LNCAP (cell line): ENCODE measurements around the gene BCL2L15.

ENCODE experiments used
- TF ChIP-seq, protein P1 (sequence below): fragments of 450-650 bp; IDR thresholded peaks from 2 replicates; pipeline ENCODE4 v1.5.1; 2017; ENCODE audit warnings: mild to moderate bottlenecking

The BCL2L15 gene

DNA sequence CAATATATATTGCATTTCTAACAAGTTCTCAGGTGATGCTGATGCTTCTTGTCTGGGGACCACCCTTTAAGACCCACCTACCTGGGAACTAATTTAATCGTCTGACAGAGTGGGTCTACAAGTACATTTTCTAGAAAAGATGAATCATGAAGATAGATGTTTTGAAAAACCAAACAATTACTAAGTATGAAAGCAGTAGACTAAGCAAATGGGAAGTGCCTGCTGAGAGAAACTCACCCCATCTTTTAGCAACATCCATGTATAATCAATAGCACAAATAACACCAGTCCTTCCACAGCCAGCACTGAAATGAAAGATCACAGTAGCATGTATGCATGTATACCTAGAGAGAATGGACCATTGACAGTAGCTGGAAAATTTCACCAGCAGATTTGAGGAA lies 33.1 kb downstream of the BCL2L15 start:
- TF ChIP-seq, protein P1, sequence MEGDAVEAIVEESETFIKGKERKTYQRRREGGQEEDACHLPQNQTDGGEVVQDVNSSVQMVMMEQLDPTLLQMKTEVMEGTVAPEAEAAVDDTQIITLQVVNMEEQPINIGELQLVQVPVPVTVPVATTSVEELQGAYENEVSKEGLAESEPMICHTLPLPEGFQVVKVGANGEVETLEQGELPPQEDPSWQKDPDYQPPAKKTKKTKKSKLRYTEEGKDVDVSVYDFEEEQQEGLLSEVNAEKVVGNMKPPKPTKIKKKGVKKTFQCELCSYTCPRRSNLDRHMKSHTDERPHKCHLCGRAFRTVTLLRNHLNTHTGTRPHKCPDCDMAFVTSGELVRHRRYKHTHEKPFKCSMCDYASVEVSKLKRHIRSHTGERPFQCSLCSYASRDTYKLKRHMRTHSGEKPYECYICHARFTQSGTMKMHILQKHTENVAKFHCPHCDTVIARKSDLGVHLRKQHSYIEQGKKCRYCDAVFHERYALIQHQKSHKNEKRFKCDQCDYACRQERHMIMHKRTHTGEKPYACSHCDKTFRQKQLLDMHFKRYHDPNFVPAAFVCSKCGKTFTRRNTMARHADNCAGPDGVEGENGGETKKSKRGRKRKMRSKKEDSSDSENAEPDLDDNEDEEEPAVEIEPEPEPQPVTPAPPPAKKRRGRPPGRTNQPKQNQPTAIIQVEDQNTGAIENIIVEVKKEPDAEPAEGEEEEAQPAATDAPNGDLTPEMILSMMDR, result no peak

DNA sequence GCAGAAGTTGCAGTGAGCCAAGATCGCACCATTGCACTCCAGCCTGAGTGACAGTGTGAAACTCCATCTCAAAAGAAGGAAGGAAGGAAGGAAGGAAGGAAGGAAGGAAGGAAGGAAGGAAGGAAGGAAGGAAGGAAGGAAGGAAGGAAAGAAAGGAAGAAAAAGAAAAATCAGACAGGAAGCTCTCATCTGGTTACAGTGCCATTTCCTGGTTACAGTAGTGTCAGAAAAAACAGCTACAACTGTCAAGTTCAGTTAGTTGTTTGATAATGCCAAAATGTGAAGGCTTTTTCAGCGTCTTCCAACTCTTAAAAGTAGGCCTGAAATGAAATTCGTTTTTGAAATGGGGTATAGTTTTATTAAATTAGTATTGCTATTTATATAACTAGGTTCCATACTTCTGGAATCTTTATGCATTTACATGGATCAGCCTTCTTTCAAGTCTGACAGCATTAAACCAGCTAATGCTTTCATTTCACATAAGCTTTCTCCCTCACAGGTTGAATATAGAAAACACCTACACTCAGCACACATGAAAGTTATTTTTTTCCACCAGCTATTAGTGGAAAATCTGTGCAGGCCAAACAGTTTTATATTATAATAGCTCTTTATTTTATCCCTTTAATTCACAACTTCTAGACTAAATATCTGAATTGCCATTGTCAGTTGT lies 37.1 kb downstream of the BCL2L15 start:
- TF ChIP-seq, protein P1, result no peak

DNA sequence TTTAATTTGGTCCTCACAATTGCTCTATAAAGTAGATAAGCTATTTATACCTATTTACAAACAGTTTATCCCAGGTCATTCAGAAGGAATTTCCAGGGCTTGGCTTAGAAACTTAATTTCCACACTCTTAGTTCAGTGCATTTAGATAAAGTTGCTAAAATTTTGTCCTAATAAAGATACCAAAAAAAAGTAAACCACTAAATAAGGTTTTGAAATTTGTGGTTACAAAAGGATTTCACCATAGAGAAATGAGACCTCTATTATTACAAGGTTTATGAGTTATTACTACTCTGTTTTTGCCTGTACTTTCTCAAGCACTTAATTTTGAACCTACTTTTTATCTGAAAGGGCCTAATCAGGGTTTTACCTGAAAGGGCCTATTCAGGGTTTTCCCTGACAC lies 38.3 kb downstream of the BCL2L15 start:
- TF ChIP-seq, protein P1, result no peak

DNA sequence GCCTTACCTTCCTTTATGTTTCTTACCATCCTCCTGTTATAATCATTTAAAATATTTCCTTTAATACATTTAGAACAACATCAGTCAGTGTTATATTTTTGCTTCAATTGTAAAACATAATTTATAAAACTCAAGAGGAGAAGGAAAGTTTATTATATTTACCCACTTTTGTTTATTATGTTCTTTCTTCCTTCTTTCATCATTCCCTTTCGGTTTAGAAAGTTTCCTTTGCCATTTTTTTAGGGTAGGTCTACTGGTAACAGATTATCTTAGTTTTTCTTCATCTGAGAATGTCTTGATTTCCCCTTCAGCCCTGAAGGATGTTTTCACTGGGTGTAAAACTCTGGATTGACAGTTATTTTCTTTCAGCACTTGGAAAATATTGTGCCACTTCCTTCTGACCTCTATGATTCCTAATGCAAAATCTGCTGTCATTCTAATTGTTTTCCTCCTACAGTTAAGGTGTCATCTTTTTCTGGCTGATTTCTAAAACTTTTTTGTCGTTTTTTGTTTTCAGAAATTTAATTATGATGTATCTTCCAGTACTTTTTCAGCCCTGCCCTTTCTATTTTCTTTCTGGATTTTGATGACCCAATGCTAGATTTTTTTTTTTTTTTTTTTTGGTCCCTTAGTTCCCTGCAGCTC lies 40.9 kb downstream of the BCL2L15 start:
- TF ChIP-seq, protein P1, result no peak

DNA sequence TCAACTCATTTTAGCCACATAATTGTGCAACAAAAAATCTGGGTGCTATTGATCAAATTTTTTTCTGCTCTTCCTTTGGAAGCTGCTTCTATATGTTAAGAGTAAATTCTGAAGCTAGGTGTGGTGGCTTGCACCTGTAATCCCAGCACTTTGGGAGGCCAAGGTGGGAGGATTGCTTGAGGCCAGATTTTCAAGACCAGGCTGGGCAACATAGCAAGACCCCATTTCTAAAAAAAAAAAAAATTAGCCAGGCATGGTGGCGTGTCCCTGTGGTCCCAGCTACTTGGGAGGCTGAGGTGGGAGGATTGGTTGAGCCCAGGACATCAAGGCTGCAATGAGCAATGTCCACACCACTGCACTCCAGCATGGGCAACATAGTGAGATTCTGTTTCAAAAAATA lies 50.8 kb downstream of the BCL2L15 start:
- TF ChIP-seq, protein P1, result no peak

DNA sequence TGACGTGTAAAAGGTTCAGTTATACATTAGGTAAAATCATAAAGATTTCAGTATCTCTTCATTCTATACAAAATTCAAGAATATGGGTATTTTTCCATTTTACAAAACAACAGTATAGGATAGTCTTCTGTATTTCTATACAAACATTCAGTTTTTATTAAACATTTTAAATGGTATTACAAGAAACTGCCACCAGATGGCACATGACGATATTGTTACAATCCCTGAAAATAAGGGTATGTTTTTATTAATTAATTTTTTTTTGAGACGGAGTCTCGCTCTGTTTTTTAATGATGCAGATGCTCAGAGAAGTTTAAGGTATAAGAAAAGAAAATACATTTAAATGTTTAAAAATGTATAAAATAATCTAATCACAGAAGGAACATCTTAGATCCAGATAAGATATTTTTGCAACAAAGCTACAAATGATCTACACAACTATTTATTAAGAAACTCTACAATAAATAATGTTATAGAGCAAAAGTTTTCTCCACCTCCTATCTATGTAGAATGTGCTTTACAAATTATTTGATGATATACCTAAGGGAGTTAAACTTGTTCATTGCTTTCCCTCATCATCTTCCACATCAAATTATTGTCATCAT lies 51.6 kb downstream of the BCL2L15 start:
- TF ChIP-seq, protein P1, result peak; percentile 59; the same call in 1 of the 2 replicates

DNA sequence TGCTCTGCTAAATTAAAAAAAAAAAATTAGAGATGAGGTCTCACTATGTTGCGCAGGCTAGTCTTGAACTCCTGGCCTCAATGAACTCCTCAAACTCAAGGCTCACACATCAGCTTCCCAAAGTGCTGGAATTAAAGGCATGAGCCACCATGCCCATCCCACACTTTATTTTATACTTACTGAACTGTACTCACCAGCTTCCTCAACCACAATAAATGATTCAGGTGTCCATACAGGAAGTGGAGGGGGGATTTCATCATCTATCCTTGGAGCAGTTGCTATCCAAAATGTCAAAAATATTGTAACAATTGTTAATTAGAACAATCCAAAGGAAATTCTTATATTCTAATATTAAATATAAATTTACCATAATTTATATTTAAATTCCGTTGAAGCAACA lies 52.7 kb downstream of the BCL2L15 start:
- TF ChIP-seq, protein P1, result no peak
